Smooth muscle cell (in vitro differentiated cells): ENCODE results near the gene DOK6. TPM values are rescaled to one million over a fixed set of nuclear protein-coding genes. Genes with fewer than 3 reads are reported as not detected.

Source experiments
- DNase-seq: peaks from one replicate; lab custom pipeline; 2025; ENCODE audit not compliant: unreplicated experiment; lab: John Stamatoyannopoulos, UW
- H2AFZ ChIP-seq: fragments of 200-600 bp; sonication (generic); 2 replicates; pipeline ENCODE4 v1.6.0; 2016; ENCODE audit warnings: antibody characterized with exemption, low read depth, mild to moderate bottlenecking
- H3F3A ChIP-seq: fragments of 200-600 bp; sonication (generic); 2 replicates; pipeline ENCODE4 v1.6.0; 2017; ENCODE audit warnings: antibody characterized with exemption, low read depth
- H3K27ac ChIP-seq: fragments of 200-600 bp; sonication (generic); 2 replicates; pipeline ENCODE4 v1.5.1; 2016; ENCODE audit warnings: low read depth, mild to moderate bottlenecking
- H3K27me3 ChIP-seq: fragments of 200-600 bp; sonication (generic); 2 replicates; pipeline ENCODE4 v1.6.1; 2016; ENCODE audit warnings: low read depth, mild to moderate bottlenecking
- H3K36me3 ChIP-seq: fragments of 200-600 bp; sonication (generic); 2 replicates; pipeline ENCODE4 v1.5.1; 2016; ENCODE audit warnings: low read depth
- H3K4me1 ChIP-seq: fragments of 200-600 bp; sonication (generic); 2 replicates; pipeline ENCODE4 v1.5.1; 2016; ENCODE audit warnings: low read depth
- H3K4me2 ChIP-seq: fragments of 200-600 bp; sonication (generic); 2 replicates; pipeline ENCODE4 v1.6.0; 2016; ENCODE audit warnings: mild to moderate bottlenecking
- H3K4me3 ChIP-seq: fragments of 200-600 bp; sonication (generic); 2 replicates; pipeline ENCODE4 v1.5.1; 2016; ENCODE audit warnings: mild to moderate bottlenecking
- H3K79me2 ChIP-seq: fragments of 200-600 bp; sonication (generic); 2 replicates; pipeline ENCODE4 v1.6.0; 2016; ENCODE audit warnings: low read depth, mild to moderate bottlenecking
- H3K9ac ChIP-seq: fragments of 200-600 bp; sonication (generic); 2 replicates; pipeline ENCODE4 v1.6.0; 2016; ENCODE audit warnings: low read depth
- H3K9me3 ChIP-seq: fragments of 200-600 bp; sonication (generic); replicated peaks from 2 replicates; pipeline ENCODE4 v1.5.1; 2016; ENCODE audit warnings: low read depth
- H4K20me1 ChIP-seq: fragments of 200-600 bp; sonication (generic); 2 replicates; pipeline ENCODE4 v1.6.0; 2016; ENCODE audit warnings: low read depth
- WGBS: methylation state at CpG from one replicate; pipeline ENCODE4 v1.1.7; 2016; ENCODE audit warnings: low lambda C conversion rate; 5-methylcytosine and 5-hydroxymethylcytosine counted together
- polyA plus RNA-seq: library from polyadenylated mRNA; unstranded; fragments of >200 nt; fragmentation: Nextera tagmentation; extraction: Ambion mirVana; gene quantifications from 2 replicates; pipeline ENCODE4 v1.2.1, GENCODE V29; 2016
- total RNA-seq: library from RNA; depleted of rRNA; stranded (reverse); fragments of >200 nt; gene quantifications from 2 replicates; pipeline ENCODE4 v1.2.3, GENCODE V29; 2014
- TF ChIP-seq, protein P1 (sequence below): fragments of 200-600 bp; sonication (generic); IDR thresholded peaks from 2 replicates; pipeline ENCODE4 v1.5.1; 2017; ENCODE audit warnings: borderline replicate concordance, mild to moderate bottlenecking, antibody characterized with exemption; ENCODE audit not compliant: insufficient read depth, poor library complexity, severe bottlenecking

Gene DOK6
- total and polyA plus RNA-seq, 2 experiments from 2014 or later, result 7.2 to 21.4 TPM

DNA sequence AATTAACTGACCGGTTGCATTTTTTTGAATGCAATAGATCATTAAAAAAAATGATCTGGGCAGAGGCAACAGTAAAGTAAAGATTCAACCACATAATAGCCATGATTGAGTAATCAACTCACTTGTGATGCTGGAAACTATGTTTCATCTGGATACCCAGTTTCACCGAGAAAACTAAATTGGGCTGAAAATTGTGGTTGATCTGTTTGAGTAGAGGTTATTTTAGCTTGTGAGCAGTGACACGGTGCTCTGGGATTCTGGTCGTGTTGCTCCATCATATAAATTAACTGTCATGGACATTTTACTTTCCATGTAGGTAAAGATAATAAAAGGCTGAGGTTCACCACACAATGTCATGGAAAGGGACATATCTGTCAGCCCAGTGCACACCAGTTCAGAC is 488.3 kb downstream of the DOK6 start:
- Histone ChIP-seq H3K36me3 (no peaks in the 10 kb centered on the region), H3K4me1 (no peaks in the 10 kb centered on the region), H3K27ac (no peak overlapping the region), H3K4me3 (no peak overlapping the region), H3F3A (no peaks in the 10 kb centered on the region), H3K79me2 (no peaks in the 10 kb centered on the region), H3K9ac (no peak overlapping the region), H3K27me3 (no peaks in the 10 kb centered on the region), H2AFZ (no peak overlapping the region), H3K4me2 (no peak overlapping the region), H4K20me1 (no peaks in the 10 kb centered on the region), H3K9me3 (no peaks in the 10 kb centered on the region)
- DNase-seq, result no peak
- TF ChIP-seq, protein P1, sequence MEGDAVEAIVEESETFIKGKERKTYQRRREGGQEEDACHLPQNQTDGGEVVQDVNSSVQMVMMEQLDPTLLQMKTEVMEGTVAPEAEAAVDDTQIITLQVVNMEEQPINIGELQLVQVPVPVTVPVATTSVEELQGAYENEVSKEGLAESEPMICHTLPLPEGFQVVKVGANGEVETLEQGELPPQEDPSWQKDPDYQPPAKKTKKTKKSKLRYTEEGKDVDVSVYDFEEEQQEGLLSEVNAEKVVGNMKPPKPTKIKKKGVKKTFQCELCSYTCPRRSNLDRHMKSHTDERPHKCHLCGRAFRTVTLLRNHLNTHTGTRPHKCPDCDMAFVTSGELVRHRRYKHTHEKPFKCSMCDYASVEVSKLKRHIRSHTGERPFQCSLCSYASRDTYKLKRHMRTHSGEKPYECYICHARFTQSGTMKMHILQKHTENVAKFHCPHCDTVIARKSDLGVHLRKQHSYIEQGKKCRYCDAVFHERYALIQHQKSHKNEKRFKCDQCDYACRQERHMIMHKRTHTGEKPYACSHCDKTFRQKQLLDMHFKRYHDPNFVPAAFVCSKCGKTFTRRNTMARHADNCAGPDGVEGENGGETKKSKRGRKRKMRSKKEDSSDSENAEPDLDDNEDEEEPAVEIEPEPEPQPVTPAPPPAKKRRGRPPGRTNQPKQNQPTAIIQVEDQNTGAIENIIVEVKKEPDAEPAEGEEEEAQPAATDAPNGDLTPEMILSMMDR, result no peak
- WGBS, result 93% methylated on average over 4 of the region's 4 CpGs

DNA sequence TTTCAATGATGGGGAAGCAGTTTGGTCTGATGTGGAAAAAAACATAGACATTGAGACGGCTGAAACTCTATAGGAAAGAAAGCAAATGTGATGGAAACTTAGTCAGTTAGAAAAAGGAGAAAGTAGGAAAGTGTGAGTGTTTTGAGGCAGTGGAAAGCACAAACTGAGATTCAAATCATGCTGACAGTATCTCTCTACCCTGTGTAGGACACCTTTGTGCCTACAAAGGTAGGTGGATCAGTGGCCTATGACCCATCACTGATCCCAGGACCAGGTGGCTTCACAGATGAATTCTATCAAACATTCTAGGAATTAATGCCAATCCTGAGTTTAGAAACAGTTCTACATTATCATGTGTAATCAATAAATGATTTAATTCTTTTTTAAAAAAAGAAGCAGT is 489.9 kb downstream of the DOK6 start:
- Histone ChIP-seq H3K27ac (no peak overlapping the region), H3K36me3 (no peaks in the 10 kb centered on the region), H3K9me3 (no peaks in the 10 kb centered on the region), H3K9ac (no peak overlapping the region), H4K20me1 (no peaks in the 10 kb centered on the region), H3K4me2 (no peak overlapping the region), H2AFZ (no peak overlapping the region), H3K4me1 (no peaks in the 10 kb centered on the region), H3K4me3 (no peak overlapping the region), H3K27me3 (no peaks in the 10 kb centered on the region), H3F3A (no peaks in the 10 kb centered on the region), H3K79me2 (no peaks in the 10 kb centered on the region)
- WGBS, result 97% methylated on average over 1 of the region's 1 CpG
- TF ChIP-seq, protein P1, result no peak
- no peak for DNase-seq

DNA sequence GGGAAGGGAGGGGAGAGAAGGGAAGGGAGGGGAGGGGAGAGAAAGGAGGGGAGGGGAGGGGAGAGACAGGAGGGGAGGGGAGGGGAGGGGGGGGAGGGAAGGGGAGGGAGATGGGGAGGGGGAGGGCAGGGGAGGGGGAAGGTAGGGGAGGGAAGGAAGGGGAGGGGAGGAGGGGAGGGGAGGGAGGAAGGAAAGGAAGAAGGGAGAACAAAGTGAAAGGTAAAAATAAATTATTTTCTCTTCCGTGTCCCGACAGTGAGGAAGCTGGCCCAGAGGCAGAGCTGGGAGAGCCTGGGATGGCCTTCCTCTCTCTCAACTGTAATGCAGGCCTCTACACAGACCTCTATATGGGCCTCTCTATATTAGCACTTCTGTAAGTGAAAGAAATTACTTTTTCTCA is 493.8 kb downstream of the DOK6 start:
- no peaks in the 10 kb centered on the region for H3K27me3 ChIP-seq
- no peak overlapping the region for H3K27ac ChIP-seq
- no peaks in the 10 kb centered on the region for H3K36me3 ChIP-seq
- H3K9ac ChIP-seq, result no peak overlapping the region
- H3F3A ChIP-seq, result no peaks in the 10 kb centered on the region
- DNase-seq, result no peak
- H3K4me3 ChIP-seq, result no peak overlapping the region
- H3K79me2 ChIP-seq, result no peaks in the 10 kb centered on the region
- no peak overlapping the region for H3K4me2 ChIP-seq
- TF ChIP-seq, protein P1, result no peak
- no peaks in the 10 kb centered on the region for H3K9me3 ChIP-seq
- no peaks in the 10 kb centered on the region for H4K20me1 ChIP-seq
- WGBS, result 86% methylated on average over 2 of the region's 2 CpGs
- no peak overlapping the region for H2AFZ ChIP-seq
- H3K4me1 ChIP-seq, result no peaks in the 10 kb centered on the region
